ENCODE results near the gene NOXA1. TPM values are rescaled to one million over a fixed set of nuclear protein-coding genes. Genes with fewer than 3 reads are reported as not detected.
"Not testable (repeated sequence)": the region's sequence is repeated elsewhere in the genome, so short reads cannot be mapped to it uniquely, and the experiment has no call there.

Gene NOXA1
- total RNA-seq, 6 experiments from 2014 or later, result 4.7 to 8.0 (median 5.7) TPM

DNA sequence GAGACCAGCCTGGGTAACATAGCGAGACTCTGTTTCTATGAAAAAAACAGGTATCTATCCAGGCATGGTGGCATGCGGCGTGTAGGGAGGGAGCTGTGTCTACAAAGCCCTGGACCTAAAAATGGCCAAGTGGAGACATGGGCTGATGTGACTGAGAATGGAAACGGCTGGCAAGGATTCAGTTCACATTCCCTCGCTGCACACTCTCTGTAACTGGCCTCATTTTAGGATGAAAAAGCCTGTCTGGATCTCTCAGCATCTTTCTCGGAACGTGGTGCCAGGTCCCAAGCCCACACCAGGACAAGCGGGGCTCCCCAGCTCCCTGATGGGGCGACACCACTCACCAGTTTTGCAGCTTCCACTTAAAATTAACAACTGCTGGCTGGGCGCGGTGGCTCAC is 13.7 kb upstream of the NOXA1 start:
- 96% methylated on average over 6 of the region's 11 CpGs for WGBS (ENCODE audit: insufficient coverage, low coverage, low lambda C conversion rate, missing lambda C conversion rate)
- TF ChIP-seq POLR2A (IDR thresholded peaks at IDR 0.05) (no peak), CTCF (IDR thresholded peaks at IDR 0.05) (no peak)
- H3K27me3 ChIP-seq, result no peaks in the 10 kb centered on the region
- no peak overlapping the region for H3K27ac ChIP-seq
- no peak overlapping the region for H3K4me3 ChIP-seq
- no peaks in the 10 kb centered on the region for H3K9me3 ChIP-seq
- no peaks in the 10 kb centered on the region for H3K36me3 ChIP-seq
- DNase-seq, result no peak
- H3K4me1 ChIP-seq, result peaks cover 0 to 12% (median 5%) of the 10 kb centered on the region in 4 donors
- intact Hi-C loops (cut with DNase I), result loop anchor here (5.0 to 10.0 kb wide), 2 partner anchors 105 to 112 kb away; partner anchors contain the start of gene NRARP (in 1 of the 2)
- ATAC-seq, result no peak

GRCh38 chr9:137410236-137410890 is 12.8 kb upstream of the NOXA1 start:
- H3K36me3 ChIP-seq; intact Hi-C loops (cut with DNase I); H3K4me3 ChIP-seq; ATAC-seq; H3K27me3 ChIP-seq; DNase-seq; H3K9me3 ChIP-seq; H3K27ac ChIP-seq: not testable (repeated sequence)
- WGBS (ENCODE audit: insufficient coverage, low coverage, low lambda C conversion rate, missing lambda C conversion rate), result 78% methylated on average over 6 of the region's 18 CpGs
- H3K4me1 ChIP-seq, result peaks cover 0 to 12% (median 5%) of the 10 kb centered on the region in 4 donors

GRCh38 chr9:137410891-137411249 is 12.3 kb upstream of the NOXA1 start:
- H3K27ac ChIP-seq, result peak overlapping the region in 1 of 3 donors; percentile 16
- intact Hi-C loops (cut with DNase I), result no loop called here

DNA sequence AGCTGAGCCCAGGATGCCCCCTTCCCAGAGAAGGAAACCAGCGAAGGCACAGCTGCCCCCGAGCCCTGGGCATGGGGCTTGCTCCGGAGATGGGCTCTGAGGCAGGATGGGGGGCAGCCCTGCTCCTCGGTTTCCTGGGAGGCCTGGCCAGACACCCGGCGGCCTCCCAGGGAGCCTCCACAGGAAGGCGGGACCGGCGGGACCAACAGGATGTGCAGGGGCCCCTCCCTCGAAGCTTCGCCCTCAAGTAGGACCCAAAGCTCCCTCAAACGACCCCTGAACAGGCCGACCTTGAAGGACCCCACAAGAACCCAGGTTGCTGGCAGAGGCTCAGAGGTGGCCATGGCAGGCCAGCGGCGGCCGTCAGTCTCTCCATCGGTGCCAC is 11.9 kb upstream of the NOXA1 start:
- no peak overlapping the region for H3K4me3 ChIP-seq
- no peaks in the 10 kb centered on the region for H3K27me3 ChIP-seq
- peak in 1 of 3 donors; percentile 43 for DNase-seq
- no peak for ATAC-seq
- no peaks in the 10 kb centered on the region for H3K36me3 ChIP-seq
- 20% methylated on average over 4 of the region's 17 CpGs for WGBS (ENCODE audit: insufficient coverage, low coverage, low lambda C conversion rate, missing lambda C conversion rate)
- no peaks in the 10 kb centered on the region for H3K9me3 ChIP-seq
- intact Hi-C loops (cut with DNase I), result no loop called here
- peak overlapping the region in 1 of 3 donors; percentile 16 for H3K27ac ChIP-seq
- TF ChIP-seq POLR2A (IDR thresholded peaks at IDR 0.05) (no peak), CTCF (IDR thresholded peaks at IDR 0.05) (no peak)
- peaks cover 0 to 12% (median 5%) of the 10 kb centered on the region in 4 donors for H3K4me1 ChIP-seq

More at GRCh38 chr9:137410891-137411249, 12.3 kb upstream of the NOXA1 start:
- Histone ChIP-seq H3K4me3 (no peak overlapping the region), H3K9me3 (no peaks in the 10 kb centered on the region), H3K36me3 (no peaks in the 10 kb centered on the region), H3K27me3 (no peaks in the 10 kb centered on the region), H3K4me1 (peaks cover 0 to 12% (median 5%) of the 10 kb centered on the region in 4 donors)
- ATAC-seq (no peak), DNase-seq (no peak)
- TF ChIP-seq POLR2A (IDR thresholded peaks at IDR 0.05) (no peak), CTCF (IDR thresholded peaks at IDR 0.05) (no peak)
- no CpG with 5 or more reads among the region's 15 CpGs for WGBS (ENCODE audit: insufficient coverage, low coverage, low lambda C conversion rate, missing lambda C conversion rate)

- WGBS (ENCODE audit: insufficient coverage, low coverage, low lambda C conversion rate, missing lambda C conversion rate), result 47% methylated on average over 13 of the region's 30 CpGs
- DNase-seq, result peak; percentile 61 to 81 (median 72)
- peaks cover 0 to 7% (median 2%) of the 10 kb centered on the region in 4 donors for H3K4me1 ChIP-seq
- H3K9me3 ChIP-seq, result no peaks in the 10 kb centered on the region
- H3K27me3 ChIP-seq, result no peaks in the 10 kb centered on the region
- ATAC-seq, result peak; percentile 44 to 62 (median 52)
- H3K27ac ChIP-seq, result peak overlapping the region; percentile 26 to 70 (median 29)
- no peaks in the 10 kb centered on the region for H3K36me3 ChIP-seq
- TF ChIP-seq CTCF (IDR thresholded peaks at IDR 0.05) (no peak), POLR2A (IDR thresholded peaks at IDR 0.05) (no peak)
- intact Hi-C loops (cut with DNase I), result no loop called here
- no peak overlapping the region for H3K4me3 ChIP-seq
These were observed 11.4 kb upstream of the NOXA1 start for GRCh38 chr9:137411645-137412380.

All from right lobe of liver (tissue), 6 donors.